ENCODE measurements around the gene MAPKAPK2.

MAPKAPK2 gene

DNA sequence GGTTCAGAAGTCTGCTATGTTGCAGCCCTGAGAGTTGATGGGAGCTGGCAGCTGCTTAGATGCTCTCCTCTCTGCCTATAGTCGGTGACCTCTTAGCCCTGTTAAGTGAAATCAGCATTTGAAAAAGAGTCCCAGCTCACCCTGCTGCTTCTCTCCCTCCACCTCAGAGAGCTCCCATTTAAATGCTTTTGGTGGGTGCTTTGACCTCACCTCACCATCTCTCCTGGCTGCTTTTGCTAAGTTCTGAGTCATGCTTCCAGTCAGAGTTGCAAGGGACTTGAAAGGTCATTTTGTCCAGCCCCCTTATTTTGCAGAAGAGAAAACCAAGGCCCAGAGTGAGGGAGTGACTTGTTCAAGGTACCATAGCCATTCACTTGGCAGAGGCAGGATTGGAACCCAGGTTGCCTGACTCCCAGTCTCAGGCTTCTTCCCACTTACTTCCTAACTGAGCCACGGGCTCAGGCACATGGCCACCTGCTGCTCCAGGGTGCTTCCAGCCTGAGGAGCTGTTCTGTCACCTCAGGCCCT lies 3.3 kb downstream of the MAPKAPK2 start:
- H3K36me3 ChIP-seq (ENCODE audit: control insufficient read depth, insufficient read depth, low read length) = no peaks in the 10 kb centered on the region
- H3K9ac ChIP-seq (ENCODE audit: low read length) = no peak overlapping the region
- H3K9me3 ChIP-seq (ENCODE audit: control insufficient read depth, low read length) = no peaks in the 10 kb centered on the region
- H3K4me3 ChIP-seq (ENCODE audit: low read length) = no peak overlapping the region
- peaks cover 52% of the 10 kb centered on the region for H3K4me1 ChIP-seq (ENCODE audit: control insufficient read depth, insufficient read depth, low read length)
- no peaks in the 10 kb centered on the region for H3K27me3 ChIP-seq (ENCODE audit: control insufficient read depth, insufficient read depth, low read length)

GRCh38 chr1:206690516-206690915 lies 5.8 kb downstream of the MAPKAPK2 start:
- no peak overlapping the region for H3K4me3 ChIP-seq (ENCODE audit: low read length)
- H3K9ac ChIP-seq (ENCODE audit: low read length) = no peak overlapping the region
- H3K9me3 ChIP-seq (ENCODE audit: control insufficient read depth, low read length) = no peaks in the 10 kb centered on the region
- peaks cover 60% of the 10 kb centered on the region for H3K4me1 ChIP-seq (ENCODE audit: control insufficient read depth, insufficient read depth, low read length)
- H3K27me3 ChIP-seq (ENCODE audit: control insufficient read depth, insufficient read depth, low read length) = no peaks in the 10 kb centered on the region
- no peaks in the 10 kb centered on the region for H3K36me3 ChIP-seq (ENCODE audit: control insufficient read depth, insufficient read depth, low read length)

DNA sequence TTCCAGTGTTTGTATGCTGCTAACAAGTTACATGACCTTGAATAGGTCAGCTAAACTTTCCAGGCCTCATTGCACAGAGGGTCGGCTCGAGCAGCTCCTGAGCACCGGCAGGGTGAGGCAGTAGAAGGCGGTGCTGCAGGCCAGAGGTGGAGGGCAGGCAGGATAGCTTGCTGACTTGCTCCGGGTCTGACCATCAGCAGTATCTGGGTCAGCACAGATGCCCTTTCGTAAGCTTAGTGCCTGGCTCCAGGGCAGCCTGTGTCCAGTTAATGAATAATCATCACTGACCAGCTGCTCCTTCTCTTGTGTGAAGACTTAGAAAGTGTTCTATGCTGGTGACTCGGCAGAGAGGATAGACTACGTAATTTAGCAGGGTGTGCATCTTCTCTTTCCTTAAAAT lies 6.9 kb downstream of the MAPKAPK2 start:
- Histone ChIP-seq H3K27me3 (ENCODE audit: control insufficient read depth, insufficient read depth, low read length) (no peaks in the 10 kb centered on the region), H3K36me3 (ENCODE audit: control insufficient read depth, insufficient read depth, low read length) (no peaks in the 10 kb centered on the region), H3K9me3 (ENCODE audit: control insufficient read depth, low read length) (no peaks in the 10 kb centered on the region), H3K9ac (ENCODE audit: low read length) (no peak overlapping the region), H3K4me3 (ENCODE audit: low read length) (no peak overlapping the region), H3K4me1 (ENCODE audit: control insufficient read depth, insufficient read depth, low read length) (peaks cover 60% of the 10 kb centered on the region)

GRCh38 chr1:206693029-206693428 lies 8.3 kb downstream of the MAPKAPK2 start:
- H3K27me3 ChIP-seq (ENCODE audit: control insufficient read depth, insufficient read depth, low read length) = no peaks in the 10 kb centered on the region
- no peak overlapping the region for H3K4me3 ChIP-seq (ENCODE audit: low read length)
- no peak overlapping the region for H3K9ac ChIP-seq (ENCODE audit: low read length)
- peaks cover 54% of the 10 kb centered on the region for H3K4me1 ChIP-seq (ENCODE audit: control insufficient read depth, insufficient read depth, low read length)
- no peaks in the 10 kb centered on the region for H3K36me3 ChIP-seq (ENCODE audit: control insufficient read depth, insufficient read depth, low read length)
- no peaks in the 10 kb centered on the region for H3K9me3 ChIP-seq (ENCODE audit: control insufficient read depth, low read length)

- Histone ChIP-seq H3K9ac (ENCODE audit: low read length) (no peak overlapping the region), H3K36me3 (ENCODE audit: control insufficient read depth, insufficient read depth, low read length) (no peaks in the 10 kb centered on the region), H3K9me3 (ENCODE audit: control insufficient read depth, low read length) (no peaks in the 10 kb centered on the region), H3K27me3 (ENCODE audit: control insufficient read depth, insufficient read depth, low read length) (no peaks in the 10 kb centered on the region), H3K4me1 (ENCODE audit: control insufficient read depth, insufficient read depth, low read length) (peaks cover 48% of the 10 kb centered on the region), H3K4me3 (ENCODE audit: low read length) (no peak overlapping the region)
Observed at GRCh38 chr1:206693592-206693991, 8.9 kb downstream of the MAPKAPK2 start.

DNA sequence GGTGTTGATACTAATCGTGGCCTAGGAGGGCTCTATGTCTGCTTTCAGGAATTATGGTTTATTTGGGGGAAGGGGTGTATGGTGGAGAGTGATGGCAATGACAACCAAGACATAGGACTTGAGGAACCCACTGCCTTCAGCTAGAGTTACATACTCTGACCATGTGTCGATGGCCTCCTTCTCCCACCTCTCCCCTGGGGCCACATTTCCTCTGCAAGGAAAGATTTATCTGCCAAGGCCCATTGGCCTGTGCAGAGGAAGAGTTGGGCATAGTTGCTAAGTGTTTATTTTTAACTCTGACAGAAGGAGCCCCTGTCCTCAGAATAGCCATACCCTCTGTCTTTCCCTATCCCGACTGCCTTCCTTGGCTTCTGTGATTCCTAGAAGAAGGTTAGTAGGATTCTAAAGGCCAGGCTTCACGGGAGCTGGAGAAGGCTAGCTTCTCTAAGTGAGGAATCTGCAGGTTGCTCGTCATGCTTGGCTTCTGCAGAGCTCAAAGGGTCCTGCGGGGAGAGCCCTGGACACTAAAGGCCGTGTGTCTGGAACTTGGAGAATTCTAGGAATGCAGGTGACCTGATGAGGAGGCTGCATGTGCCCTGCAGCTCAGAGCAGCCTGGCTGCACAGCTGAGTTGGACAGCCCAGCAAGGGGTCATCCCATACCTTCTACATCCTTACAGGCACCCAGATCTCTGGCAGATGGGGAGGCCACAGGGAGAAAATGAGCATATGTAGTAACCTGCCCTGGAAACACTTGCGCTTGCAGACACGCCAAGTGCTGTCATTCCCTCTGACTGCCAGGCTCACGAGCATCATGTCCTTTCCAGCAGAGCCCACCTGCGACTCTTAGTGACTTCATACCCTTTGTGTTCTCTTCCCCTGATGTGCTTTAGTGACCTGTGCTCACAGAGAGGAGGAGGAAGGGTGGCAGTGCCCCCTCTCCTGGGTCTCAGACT lies 9.7 kb downstream of the MAPKAPK2 start:
- peaks cover 40% of the 10 kb centered on the region for H3K4me1 ChIP-seq (ENCODE audit: control insufficient read depth, insufficient read depth, low read length)
- H3K27me3 ChIP-seq (ENCODE audit: control insufficient read depth, insufficient read depth, low read length) = no peaks in the 10 kb centered on the region
- H3K9me3 ChIP-seq (ENCODE audit: control insufficient read depth, low read length) = no peaks in the 10 kb centered on the region
- no peak overlapping the region for H3K4me3 ChIP-seq (ENCODE audit: low read length)
- H3K36me3 ChIP-seq (ENCODE audit: control insufficient read depth, insufficient read depth, low read length) = no peaks in the 10 kb centered on the region
- H3K9ac ChIP-seq (ENCODE audit: low read length) = no peak overlapping the region

GRCh38 chr1:206695733-206696132 lies 11.0 kb downstream of the MAPKAPK2 start:
- H3K36me3 ChIP-seq (ENCODE audit: control insufficient read depth, insufficient read depth, low read length) = no peaks in the 10 kb centered on the region
- no peaks in the 10 kb centered on the region for H3K27me3 ChIP-seq (ENCODE audit: control insufficient read depth, insufficient read depth, low read length)
- H3K4me3 ChIP-seq (ENCODE audit: low read length) = no peak overlapping the region
- H3K9me3 ChIP-seq (ENCODE audit: control insufficient read depth, low read length) = no peaks in the 10 kb centered on the region
- no peak overlapping the region for H3K9ac ChIP-seq (ENCODE audit: low read length)
- peaks cover 35% of the 10 kb centered on the region for H3K4me1 ChIP-seq (ENCODE audit: control insufficient read depth, insufficient read depth, low read length)

GRCh38 chr1:206696812-206697585 lies 12.3 kb downstream of the MAPKAPK2 start:
- Histone ChIP-seq H3K9ac (ENCODE audit: low read length) (no peak overlapping the region), H3K36me3 (ENCODE audit: control insufficient read depth, insufficient read depth, low read length) (no peaks in the 10 kb centered on the region), H3K9me3 (ENCODE audit: control insufficient read depth, low read length) (no peaks in the 10 kb centered on the region), H3K4me3 (ENCODE audit: low read length) (no peak overlapping the region), H3K4me1 (ENCODE audit: control insufficient read depth, insufficient read depth, low read length) (peaks cover 26% of the 10 kb centered on the region), H3K27me3 (ENCODE audit: control insufficient read depth, insufficient read depth, low read length) (no peaks in the 10 kb centered on the region)

- Histone ChIP-seq H3K27me3 (ENCODE audit: control insufficient read depth, insufficient read depth, low read length) (no peaks in the 10 kb centered on the region), H3K36me3 (ENCODE audit: control insufficient read depth, insufficient read depth, low read length) (no peaks in the 10 kb centered on the region), H3K9me3 (ENCODE audit: control insufficient read depth, low read length) (no peaks in the 10 kb centered on the region), H3K9ac (ENCODE audit: low read length) (no peak overlapping the region), H3K4me3 (ENCODE audit: low read length) (no peak overlapping the region), H3K4me1 (ENCODE audit: control insufficient read depth, insufficient read depth, low read length) (peaks cover 17% of the 10 kb centered on the region)
Observed at GRCh38 chr1:206698011-206698410, 13.3 kb downstream of the MAPKAPK2 start.

- peaks cover 6% of the 10 kb centered on the region for H3K4me1 ChIP-seq (ENCODE audit: control insufficient read depth, insufficient read depth, low read length)
- H3K9ac ChIP-seq (ENCODE audit: low read length) = no peak overlapping the region
- no peaks in the 10 kb centered on the region for H3K36me3 ChIP-seq (ENCODE audit: control insufficient read depth, insufficient read depth, low read length)
- no peak overlapping the region for H3K4me3 ChIP-seq (ENCODE audit: low read length)
- H3K27me3 ChIP-seq (ENCODE audit: control insufficient read depth, insufficient read depth, low read length) = no peaks in the 10 kb centered on the region
- no peaks in the 10 kb centered on the region for H3K9me3 ChIP-seq (ENCODE audit: control insufficient read depth, low read length)
Observed at GRCh38 chr1:206699000-206699586, 14.4 kb downstream of the MAPKAPK2 start.

- no peaks in the 10 kb centered on the region for H3K36me3 ChIP-seq (ENCODE audit: control insufficient read depth, insufficient read depth, low read length)
- H3K27me3 ChIP-seq (ENCODE audit: control insufficient read depth, insufficient read depth, low read length) = no peaks in the 10 kb centered on the region
- no peak overlapping the region for H3K4me3 ChIP-seq (ENCODE audit: low read length)
- H3K4me1 ChIP-seq (ENCODE audit: control insufficient read depth, insufficient read depth, low read length) = peaks cover 5% of the 10 kb centered on the region
- no peak overlapping the region for H3K9ac ChIP-seq (ENCODE audit: low read length)
- no peaks in the 10 kb centered on the region for H3K9me3 ChIP-seq (ENCODE audit: control insufficient read depth, low read length)
Observed at GRCh38 chr1:206699626-206700025, 14.9 kb downstream of the MAPKAPK2 start.
